D341Med (cell line): ENCODE results near the gene SYNE3.

Experiments used
- DNase-seq: peaks from one replicate; pipeline ENCODE4 v3.0.0; 2012; ENCODE audit warnings: low spot score

SYNE3 gene

GRCh38 chr14:95516554-95517181 lies at the start of gene SYNE3:
Gene SYNE3 (minus strand): TSS chr14:95516650. CDS start chr14:95475821, 40,829 bp downstream.
- DNase-seq: peak; percentile 73

- no peak for DNase-seq
Measured at GRCh38 chr14:95564060-95564459, 47.6 kb upstream of the SYNE3 start.

- DNase-seq: no peak
Measured at GRCh38 chr14:95562892-95563685, 46.6 kb upstream of the SYNE3 start.

- DNase-seq: peak; percentile 91
Measured at GRCh38 chr14:95561001-95561412, 44.6 kb upstream of the SYNE3 start.

GRCh38 chr14:95559203-95559602 lies 42.8 kb upstream of the SYNE3 start:
- no peak for DNase-seq

- no peak for DNase-seq
Measured at GRCh38 chr14:95557832-95558231, 41.4 kb upstream of the SYNE3 start.

GRCh38 chr14:95557291-95557690 lies 40.8 kb upstream of the SYNE3 start:
- no peak for DNase-seq

- DNase-seq: no peak
Measured at GRCh38 chr14:95555053-95555452, 38.6 kb upstream of the SYNE3 start.

- DNase-seq: no peak
Measured at GRCh38 chr14:95553141-95553540, 36.7 kb upstream of the SYNE3 start.

- DNase-seq: no peak
Measured at GRCh38 chr14:95551435-95551834, 35.0 kb upstream of the SYNE3 start.

- no peak for DNase-seq
Measured at GRCh38 chr14:95549656-95550585, 33.5 kb upstream of the SYNE3 start.

GRCh38 chr14:95548328-95548929 lies 32.0 kb upstream of the SYNE3 start:
- no peak for DNase-seq

GRCh38 chr14:95547626-95548327 lies 31.3 kb upstream of the SYNE3 start:
- DNase-seq: no peak

- DNase-seq: no peak
Measured at GRCh38 chr14:95547272-95547625, 30.8 kb upstream of the SYNE3 start.

- no peak for DNase-seq
Measured at GRCh38 chr14:95545515-95546168, 29.2 kb upstream of the SYNE3 start.

- DNase-seq: no peak
Measured at GRCh38 chr14:95544588-95544987, 28.1 kb upstream of the SYNE3 start.

- no peak for DNase-seq
Measured at GRCh38 chr14:95543021-95543420, 26.6 kb upstream of the SYNE3 start.

GRCh38 chr14:95541932-95542930 lies 25.8 kb upstream of the SYNE3 start:
- DNase-seq: no peak

- DNase-seq: no peak
Measured at GRCh38 chr14:95541346-95541745, 24.9 kb upstream of the SYNE3 start.
